Stimulated activated CD8-positive, alpha-beta memory T cell treated with anti-CD3 and anti-CD28 coated beads, Interleukin-2, amount 100 ng/mL, for 1 hour (primary cell): ENCODE measurements around the gene GAB1.

Experiments used
- DNase-seq, 2 donors: peaks; one replicate each; pipeline ENCODE4 v3.0.0-alpha.2; 2020; ENCODE audit warnings: low read depth in 2 of 2

Gene GAB1

GRCh38 chr4:143417679-143418403 is 81.2 kb downstream of the GAB1 start:
- no peak for DNase-seq

GRCh38 chr4:143420227-143420626 is 83.6 kb downstream of the GAB1 start:
- DNase-seq = no peak

- no peak for DNase-seq
Measured at GRCh38 chr4:143421609-143422008, 84.9 kb downstream of the GAB1 start.

DNA sequence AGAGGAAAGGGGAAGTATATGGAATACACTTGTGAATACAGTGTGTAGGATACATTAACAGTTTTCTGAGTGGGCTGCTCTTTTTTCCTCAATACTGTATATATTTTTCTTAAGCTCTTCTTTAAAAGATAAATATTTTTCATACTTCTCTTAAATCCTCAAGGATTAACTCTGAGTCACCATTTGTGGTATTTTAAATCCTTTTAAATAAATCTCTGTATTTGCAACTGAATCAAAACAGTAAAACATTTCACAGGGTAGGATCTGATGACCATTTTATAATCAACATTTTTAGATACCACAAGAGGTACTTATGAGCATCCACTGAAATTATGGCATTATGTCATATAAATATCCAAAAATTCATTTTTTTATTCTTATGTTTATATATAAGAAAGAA is 87.6 kb downstream of the GAB1 start:
- DNase-seq = no peak

- no peak for DNase-seq
Measured at GRCh38 chr4:143431526-143432257, 95.0 kb downstream of the GAB1 start.

DNA sequence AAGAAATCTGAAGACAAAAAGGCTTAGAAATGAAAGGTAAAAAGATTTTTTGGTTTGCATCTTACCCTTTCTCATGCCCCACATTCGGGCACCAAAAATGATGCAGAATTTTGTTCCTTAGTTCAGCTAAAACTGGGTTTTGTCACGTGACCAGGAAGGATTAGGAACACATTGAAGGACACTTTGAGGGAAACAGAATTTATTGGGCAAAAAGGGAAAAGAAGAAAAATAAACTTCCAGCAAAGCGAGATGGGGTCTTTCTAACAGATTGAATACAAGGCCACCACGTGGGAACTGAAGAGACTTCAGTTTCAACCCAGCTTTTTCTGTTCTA is 95.5 kb downstream of the GAB1 start:
- no peak for DNase-seq

GRCh38 chr4:143433231-143433630 is 96.6 kb downstream of the GAB1 start:
- DNase-seq = no peak

GRCh38 chr4:143435955-143436354 is 99.3 kb downstream of the GAB1 start:
- no peak for DNase-seq

GRCh38 chr4:143437476-143437875 is 100.8 kb downstream of the GAB1 start:
- no peak for DNase-seq

GRCh38 chr4:143437937-143438336 is 101.3 kb downstream of the GAB1 start:
- no peak for DNase-seq

DNA sequence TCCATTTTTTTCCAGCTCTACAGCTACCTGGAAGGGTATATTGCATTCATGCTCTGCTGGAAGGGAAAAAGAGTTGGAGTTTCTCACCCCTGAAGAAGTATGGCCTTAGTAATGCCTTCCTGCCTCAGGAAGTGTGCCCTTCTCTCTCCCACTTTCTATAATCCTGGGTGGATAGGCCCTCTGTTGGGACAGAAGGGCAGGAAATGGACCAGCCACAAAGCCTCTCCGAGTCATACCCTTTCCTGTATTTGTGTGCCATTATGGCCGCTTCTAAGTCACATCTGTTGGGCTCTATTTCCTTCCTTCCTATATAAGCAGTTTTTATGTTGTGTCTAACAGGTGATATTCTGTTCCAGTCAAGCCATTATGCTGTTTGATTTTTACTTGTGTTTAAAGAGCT is 102.0 kb downstream of the GAB1 start:
- DNase-seq = no peak

DNA sequence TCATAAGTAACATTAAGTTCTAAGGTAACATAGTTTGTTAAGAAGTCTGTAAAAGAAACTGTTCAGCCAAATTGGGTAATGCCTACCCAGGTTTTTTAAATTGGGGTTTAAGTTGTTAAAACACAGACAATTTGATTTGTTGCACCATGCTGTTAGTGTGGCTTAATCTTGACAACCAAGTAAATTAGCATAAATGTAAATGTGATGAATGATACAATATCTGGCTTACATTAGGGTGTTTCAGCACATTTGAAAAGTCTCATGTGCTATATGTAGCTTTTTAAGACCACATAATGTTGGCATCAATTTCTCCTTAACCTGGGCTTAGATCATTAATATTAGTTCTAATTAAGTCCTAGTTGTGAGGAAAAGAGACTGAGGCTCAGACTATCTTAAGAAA is 104.4 kb downstream of the GAB1 start:
- DNase-seq = no peak

GRCh38 chr4:143441678-143442077 is 105.0 kb downstream of the GAB1 start:
- no peak for DNase-seq

DNA sequence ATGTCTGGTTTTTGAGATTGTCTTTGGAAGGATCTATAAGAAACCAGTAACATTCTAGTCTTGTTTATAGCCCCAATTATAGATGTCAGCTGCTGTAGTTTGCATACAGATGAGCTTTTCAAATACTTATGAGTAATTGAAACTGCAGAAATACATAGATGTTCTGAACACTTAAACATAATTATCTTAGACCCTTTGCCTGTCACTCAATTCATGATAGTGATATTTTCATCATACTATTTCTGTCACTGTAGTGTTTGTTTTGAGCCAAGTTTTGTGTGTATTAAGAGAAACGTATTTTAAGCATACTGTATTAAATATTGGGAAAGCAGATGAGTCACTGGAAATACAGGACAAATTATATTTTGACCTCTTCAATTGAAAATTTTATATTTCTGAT is 107.1 kb downstream of the GAB1 start:
- DNase-seq = no peak

- no peak for DNase-seq
Measured at GRCh38 chr4:143451186-143451585, 114.5 kb downstream of the GAB1 start.

DNA sequence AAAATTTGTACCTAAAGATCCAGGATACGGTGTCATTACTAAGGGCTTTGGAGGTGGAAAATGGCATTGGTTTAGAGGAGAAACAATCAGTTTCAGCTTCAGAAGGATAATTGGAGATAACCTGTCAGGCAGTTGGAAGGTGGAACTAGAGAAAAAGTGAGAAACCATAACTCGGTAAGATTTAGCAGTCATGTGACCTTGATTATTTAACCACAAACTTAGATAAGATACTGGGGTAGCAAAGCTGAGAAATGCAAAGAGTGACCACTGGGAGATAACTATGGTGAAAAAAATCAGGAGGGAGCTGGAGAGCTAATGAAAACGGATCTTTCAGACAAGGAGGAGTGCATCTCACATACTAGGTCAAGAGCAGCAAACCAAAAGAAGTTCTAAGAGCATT is 118.5 kb downstream of the GAB1 start:
- no peak for DNase-seq

- DNase-seq = no peak
Measured at GRCh38 chr4:143458966-143459365, 122.3 kb downstream of the GAB1 start.

DNA sequence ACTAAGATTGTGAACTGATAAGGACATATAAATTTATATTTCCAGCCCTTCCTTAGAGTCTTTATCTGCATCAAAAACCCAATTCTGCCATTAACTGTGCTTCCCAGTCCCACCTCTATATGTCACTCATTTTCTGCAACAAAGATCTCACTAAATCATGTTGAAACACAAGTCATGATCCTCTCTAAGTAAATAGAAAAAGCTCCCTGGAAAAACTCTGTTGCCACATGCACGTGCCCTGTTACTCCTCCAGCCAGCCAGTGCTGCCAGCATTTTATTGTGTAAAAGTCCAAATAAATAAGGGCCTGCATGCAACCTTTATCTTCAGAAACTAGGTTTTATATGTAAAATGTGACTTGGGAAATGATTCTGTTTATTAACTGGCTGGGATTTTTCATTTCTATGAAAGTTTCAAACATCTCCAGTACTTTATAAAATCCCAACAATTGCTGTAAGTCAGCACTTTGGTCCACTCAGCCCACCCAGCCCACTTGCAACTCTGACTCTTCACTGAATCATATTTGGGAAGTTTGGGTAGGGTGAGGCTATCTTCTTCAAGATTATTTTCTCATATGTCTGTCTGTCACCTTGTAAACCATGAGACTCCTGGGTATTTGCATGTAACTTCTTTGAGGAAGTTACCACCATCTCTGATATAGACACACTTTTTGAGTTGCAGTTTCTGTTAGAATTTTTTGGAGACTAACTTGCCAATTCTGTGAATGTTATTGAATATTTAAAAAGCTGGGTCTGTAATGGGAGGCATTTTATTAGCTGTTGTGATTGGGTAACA is 136.9 kb downstream of the GAB1 start:
- DNase-seq = no peak

DNA sequence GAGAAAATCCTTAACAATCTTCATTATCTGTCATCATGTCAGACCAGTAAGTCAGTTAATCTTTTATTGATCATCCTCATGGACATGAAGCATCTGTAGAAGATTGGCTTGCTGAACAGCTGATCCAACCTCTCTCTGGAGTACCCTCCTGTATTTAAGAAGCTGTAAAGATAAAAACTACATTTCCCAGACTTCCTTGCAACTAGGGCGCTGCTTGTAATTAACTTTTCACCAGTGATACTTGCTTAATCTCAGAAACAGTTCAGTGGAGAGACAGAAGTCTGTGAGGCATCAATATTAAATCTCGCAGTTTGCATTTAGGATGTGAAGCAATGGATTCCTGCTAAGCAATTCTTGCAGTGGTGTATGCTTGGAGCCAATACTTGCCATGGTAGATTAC is 140.8 kb downstream of the GAB1 start:
- no peak for DNase-seq

DNA sequence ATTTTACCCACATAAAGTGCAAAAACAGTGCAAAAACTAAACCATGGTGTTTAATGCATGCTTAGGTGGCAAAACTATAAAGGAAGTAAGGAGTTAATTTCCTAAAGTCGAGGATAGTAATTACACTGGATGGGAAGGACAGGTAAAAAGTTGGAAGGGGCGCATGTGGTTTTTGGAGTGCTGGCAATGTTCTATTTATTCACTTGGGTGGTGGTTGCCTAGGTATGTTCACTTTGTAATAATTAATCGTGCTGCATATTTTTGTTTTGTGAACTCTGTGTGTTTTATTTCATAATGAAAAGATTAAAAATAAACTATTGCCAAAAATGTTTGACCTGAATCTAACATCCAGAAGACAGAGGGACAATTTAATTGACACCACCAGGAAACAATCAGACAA is 144.7 kb downstream of the GAB1 start:
- DNase-seq = no peak

DNA sequence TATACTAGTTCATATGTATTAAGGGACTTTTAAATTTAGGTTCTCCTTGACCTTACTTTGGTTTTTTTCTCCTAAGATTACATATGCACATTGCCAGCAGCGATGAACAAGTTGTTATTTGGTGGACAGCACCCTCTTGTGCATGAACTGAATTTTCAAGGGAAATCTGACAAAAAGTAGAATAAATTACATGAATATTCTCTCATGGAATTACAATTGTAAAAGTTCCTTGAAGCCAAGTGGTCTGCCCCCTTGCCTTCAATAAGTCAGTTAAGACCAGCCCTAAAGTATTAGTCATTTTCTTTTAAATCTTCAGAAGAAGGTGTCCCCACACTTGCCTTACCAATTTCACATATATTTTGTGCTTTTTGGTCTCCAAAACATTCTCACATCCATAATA is 146.2 kb downstream of the GAB1 start:
- no peak for DNase-seq

GRCh38 chr4:143486314-143486713 is 149.6 kb downstream of the GAB1 start:
- DNase-seq = no peak

- no peak for DNase-seq
Measured at GRCh38 chr4:143488687-143489086, 152.0 kb downstream of the GAB1 start.
